Kidney (tissue), 14 donors: ENCODE results near the gene CDK2. TPM values are rescaled to one million over a fixed set of nuclear protein-coding genes. Genes with fewer than 3 reads are reported as not detected.

Source experiments
- DNase-seq, 5 donors: peaks; one replicate each; pipeline ENCODE4 v3.0.0-alpha.2; 2013 to 2020
- FAIRE-seq: peaks from 2 replicates; lab custom pipeline; 2012; peaks lifted over from hg19 to GRCh38; lab: Jason Lieb, UNC
- H3K27ac ChIP-seq, 2 donors: one replicate each; pipeline ENCODE4 v1.7.0; 2013; ENCODE audit warnings: low read depth in 2 of 2, low read length in 2 of 2, inconsistent platforms in 1 of 2
- H3K27me3 ChIP-seq: one replicate; pipeline ENCODE4 v1.7.1; 2013; ENCODE audit warnings: low read length, inconsistent platforms; ENCODE audit not compliant: control insufficient read depth, insufficient read depth
- H3K36me3 ChIP-seq, 3 donors: one replicate each; pipeline versions ENCODE4 v1.7.0 to v1.7.1; 2013; ENCODE audit warnings: low read length in 3 of 3, control low read depth in 1 of 3, inconsistent platforms in 1 of 3; ENCODE audit not compliant: insufficient read depth in 3 of 3, control insufficient read depth in 2 of 3
- H3K4me1 ChIP-seq, 3 donors: one replicate each; pipeline versions ENCODE4 v1.7.0 to v1.7.1; 2013; ENCODE audit warnings: low read length in 3 of 3, inconsistent platforms in 1 of 3, low read depth in 1 of 3; ENCODE audit not compliant: control insufficient read depth in 2 of 3, insufficient read depth in 2 of 3
- H3K4me3 ChIP-seq, 3 donors: one replicate each; pipeline versions ENCODE4 v1.7.0 to v1.8.1; 2013; ENCODE audit warnings: low read length in 3 of 3, control low read depth in 1 of 3, inconsistent platforms in 1 of 3
- H3K9ac ChIP-seq, 3 donors: one replicate each; pipeline versions ENCODE4 v1.7.0 to v1.7.1; 2013; ENCODE audit warnings: low read length in 3 of 3, control low read depth in 1 of 3, inconsistent platforms in 1 of 3
- H3K9me3 ChIP-seq, 3 donors: one replicate each; pipeline versions ENCODE4 v1.7.0 to v1.7.1; 2013; ENCODE audit warnings: low read length in 3 of 3, control low read depth in 1 of 3, inconsistent platforms in 1 of 3; ENCODE audit not compliant: control insufficient read depth in 2 of 3, insufficient read depth in 1 of 3
- intact Hi-C: fragments of 100-400 bp; cut with DNase I; formaldehyde crosslinking; loops from one replicate; pipeline ENCODE4 v1.11.1; 2022
- polyA plus RNA-seq: library from polyadenylated mRNA; stranded (reverse); fragments of 350-450 nt; fragmentation: Illumina TruSeq; extraction: RNeasy Lipid Tissue Mini Kit (QIAGEN cat#74804); gene quantifications from one replicate; pipeline ENCODE4 v1.2.3, GENCODE V29; 2014; ENCODE audit warnings: low read depth, low replicate concordance; ENCODE audit not compliant: insufficient read depth
- total RNA-seq: library from RNA; stranded (reverse); fragmentation: NEBNext Ultra II Directional; extraction: Animal tissue kit (Norgen Biotek cat#: 25700); gene quantifications from one replicate; pipeline ENCODE4 v1.2.1, GENCODE V29; 2021
- TF ChIP-seq, protein P1 (sequence below): IDR thresholded peaks from 3 replicates; pipeline ENCODE4 v1.5.1; 2012; ENCODE audit warnings: mild to moderate bottlenecking, moderate library complexity, borderline replicate concordance; ENCODE audit not compliant: insufficient read depth; ENCODE audit errors: extremely low read depth
- donor health status: control.
- donor health status: control.
- donor health status: control.
- donor health status: control.
- donor health status: control.
- donor health status: DM: yes; HTN: yes; CAD: no.
- donor health status: Normal renal cell carcinoma (clear cell type).

Gene CDK2
- total and polyA plus RNA-seq, 2 donors from 2014 or later = 7.6 to 23.2 TPM

DNA sequence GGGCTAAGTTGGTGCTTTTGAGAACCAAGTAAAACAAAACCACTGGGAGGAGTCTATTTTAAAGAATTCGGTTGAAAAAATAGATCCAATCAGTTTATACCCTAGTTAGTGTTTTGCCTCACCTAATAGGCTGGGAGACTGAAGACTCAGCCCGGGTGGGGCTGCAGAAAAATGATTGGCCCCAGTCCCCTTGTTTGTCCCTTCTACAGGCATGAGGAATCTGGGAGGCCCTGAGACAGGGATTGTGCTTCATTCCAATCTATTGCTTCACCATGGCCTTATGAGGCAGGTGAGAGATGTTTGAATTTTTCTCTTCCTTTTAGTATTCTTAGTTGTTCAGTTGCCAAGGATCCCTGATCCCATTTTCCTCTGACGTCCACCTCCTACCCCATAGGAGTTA is 5.4 kb downstream of the CDK2 start:
- Histone ChIP-seq H3K36me3 (peaks cover 0 to 2% (median 0%) of the 10 kb centered on the region in 3 donors), H3K4me1 (peaks cover 3 to 15% (median 6%) of the 10 kb centered on the region in 3 donors), H3K27me3 (no peaks in the 10 kb centered on the region), H3K27ac (no peak overlapping the region), H3K9me3 (no peaks in the 10 kb centered on the region), H3K4me3 (no peak overlapping the region), H3K9ac (no peak overlapping the region)
- TF ChIP-seq, protein P1, sequence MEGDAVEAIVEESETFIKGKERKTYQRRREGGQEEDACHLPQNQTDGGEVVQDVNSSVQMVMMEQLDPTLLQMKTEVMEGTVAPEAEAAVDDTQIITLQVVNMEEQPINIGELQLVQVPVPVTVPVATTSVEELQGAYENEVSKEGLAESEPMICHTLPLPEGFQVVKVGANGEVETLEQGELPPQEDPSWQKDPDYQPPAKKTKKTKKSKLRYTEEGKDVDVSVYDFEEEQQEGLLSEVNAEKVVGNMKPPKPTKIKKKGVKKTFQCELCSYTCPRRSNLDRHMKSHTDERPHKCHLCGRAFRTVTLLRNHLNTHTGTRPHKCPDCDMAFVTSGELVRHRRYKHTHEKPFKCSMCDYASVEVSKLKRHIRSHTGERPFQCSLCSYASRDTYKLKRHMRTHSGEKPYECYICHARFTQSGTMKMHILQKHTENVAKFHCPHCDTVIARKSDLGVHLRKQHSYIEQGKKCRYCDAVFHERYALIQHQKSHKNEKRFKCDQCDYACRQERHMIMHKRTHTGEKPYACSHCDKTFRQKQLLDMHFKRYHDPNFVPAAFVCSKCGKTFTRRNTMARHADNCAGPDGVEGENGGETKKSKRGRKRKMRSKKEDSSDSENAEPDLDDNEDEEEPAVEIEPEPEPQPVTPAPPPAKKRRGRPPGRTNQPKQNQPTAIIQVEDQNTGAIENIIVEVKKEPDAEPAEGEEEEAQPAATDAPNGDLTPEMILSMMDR = no peak
- intact Hi-C loops = no loop called here
- FAIRE-seq (no peak), DNase-seq (no peak)

DNA sequence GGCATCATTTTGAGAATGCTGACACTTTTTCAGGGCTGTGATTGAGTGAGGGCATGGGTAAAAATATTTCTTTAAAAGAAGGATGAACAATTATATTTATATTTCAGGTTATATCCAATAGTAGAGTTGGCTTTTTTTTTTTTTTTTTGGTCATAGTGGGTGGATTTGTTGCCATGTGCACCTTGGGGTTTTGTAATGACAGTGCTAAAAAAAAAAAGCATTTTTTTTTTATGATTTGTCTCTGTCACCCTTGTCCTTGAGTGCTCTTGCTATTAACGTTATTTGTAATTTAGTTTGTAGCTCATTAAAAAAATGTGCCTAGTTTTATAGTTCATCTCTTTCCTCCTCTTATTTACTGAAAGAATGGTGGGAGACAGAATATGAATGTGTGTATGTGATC is 5.8 kb downstream of the CDK2 start:
- intact Hi-C loops = no loop called here
- Histone ChIP-seq H3K9ac (peak overlapping the region in 1 of 3 donors; percentile 96), H3K9me3 (no peaks in the 10 kb centered on the region), H3K4me3 (peak overlapping the region; percentile 64 to 94 (median 77)), H3K36me3 (peaks cover 0 to 2% (median 0%) of the 10 kb centered on the region in 3 donors), H3K27me3 (no peaks in the 10 kb centered on the region), H3K4me1 (peaks cover 3 to 13% (median 6%) of the 10 kb centered on the region in 3 donors), H3K27ac (peak overlapping the region; percentile 85 to 89)
- TF ChIP-seq, protein P1 = no peak
- no peak for FAIRE-seq
- no peak for DNase-seq

DNA sequence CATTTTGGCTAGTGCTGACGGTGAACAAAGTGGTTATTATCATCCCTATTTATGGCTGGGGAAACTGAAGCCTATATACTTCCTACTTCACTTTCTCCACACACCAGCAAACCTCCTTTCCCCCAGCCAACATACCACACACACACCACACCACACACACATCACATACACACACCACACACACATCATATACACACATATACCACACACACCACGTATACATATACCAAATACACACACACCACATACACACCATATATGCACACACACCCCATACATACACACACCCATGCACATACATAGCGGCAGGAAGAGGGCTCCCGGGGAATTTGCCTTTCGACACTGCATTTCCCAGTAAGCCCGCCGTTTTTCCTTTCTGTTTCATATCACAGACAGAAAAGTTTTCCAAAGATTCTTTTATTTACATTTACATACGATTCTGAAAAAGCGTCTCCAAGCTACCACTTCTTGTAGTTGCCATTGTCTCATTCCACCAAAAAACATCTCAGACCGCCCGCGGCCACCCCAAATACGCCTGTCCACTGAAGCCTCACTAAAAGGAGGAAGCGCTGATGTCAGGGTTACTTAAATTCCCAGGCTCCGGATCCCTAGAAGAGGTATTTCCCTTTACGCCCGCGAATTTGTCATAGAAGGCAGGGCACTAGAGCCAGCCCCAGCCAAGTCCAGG is 6.4 kb downstream of the CDK2 start:
- no peaks in the 10 kb centered on the region for H3K27me3 ChIP-seq
- peaks cover 0 to 2% (median 0%) of the 10 kb centered on the region in 3 donors for H3K36me3 ChIP-seq
- no peak for FAIRE-seq
- peak overlapping the region; percentile 51 to 96 (median 82) for H3K9ac ChIP-seq
- intact Hi-C loops = no loop called here
- peak overlapping the region; percentile 64 to 94 (median 77) for H3K4me3 ChIP-seq
- peaks cover 3 to 10% (median 6%) of the 10 kb centered on the region in 3 donors for H3K4me1 ChIP-seq
- no peak for DNase-seq
- no peaks in the 10 kb centered on the region for H3K9me3 ChIP-seq
- peak overlapping the region; percentile 85 to 89 for H3K27ac ChIP-seq
- TF ChIP-seq, protein P1 = no peak
